NCI-H1105 treated with DMSO at 0.1 percent for 48 hours (cell line): ENCODE measurements around the gene CLMP.
"Not testable (repeated sequence)": the region's sequence is repeated elsewhere in the genome, so short reads cannot be mapped to it uniquely, and the experiment has no call there.

ENCODE experiments used
- DNase-seq: peaks from one replicate; lab custom pipeline; 2025; lab: John Stamatoyannopoulos, UW

Gene CLMP

DNA sequence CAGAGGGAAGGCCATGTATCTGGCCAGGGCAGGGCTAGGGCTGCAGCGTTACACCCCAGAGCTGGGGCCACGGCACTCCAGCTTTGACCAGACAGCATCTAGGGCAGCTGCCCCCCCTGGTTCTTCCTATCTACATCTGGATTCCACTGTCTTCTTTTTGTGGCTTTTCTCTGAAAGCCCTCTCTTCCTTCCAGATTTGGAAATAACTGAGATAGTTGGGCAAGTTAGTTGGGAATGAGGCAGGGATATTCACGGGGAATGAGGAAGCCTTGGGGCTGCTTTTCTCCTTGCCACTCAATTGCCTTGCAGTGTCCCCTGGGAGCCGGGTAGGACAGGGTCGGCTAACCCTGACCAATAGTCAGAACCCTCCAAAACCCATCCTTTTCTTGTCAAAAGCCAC is 26.8 kb downstream of the CLMP start:
- DNase-seq: no peak

DNA sequence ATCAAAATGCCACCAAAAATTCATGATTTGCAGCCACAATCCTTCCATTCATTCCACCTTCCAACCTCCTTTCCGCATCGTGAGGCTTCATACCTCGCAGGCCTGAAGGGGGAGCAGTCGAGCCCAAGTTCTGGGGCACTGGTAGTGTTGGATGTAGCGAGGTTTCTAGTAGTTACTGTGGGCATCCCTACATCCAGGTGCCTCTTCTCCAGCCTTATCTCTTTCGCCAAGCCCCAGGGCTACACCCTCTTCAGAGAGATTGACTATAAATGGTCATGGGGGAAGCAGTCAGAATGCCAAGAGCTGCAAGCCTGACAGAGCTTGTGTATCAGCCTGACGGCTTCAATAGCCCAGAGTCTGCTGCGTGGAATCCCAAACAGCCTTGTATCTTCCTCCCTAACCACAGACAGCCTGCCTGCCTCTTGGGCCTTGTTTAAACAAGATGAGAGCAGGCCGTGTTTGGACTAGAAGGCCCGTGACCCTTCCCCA is 28.9 kb downstream of the CLMP start:
- no peak for DNase-seq

DNA sequence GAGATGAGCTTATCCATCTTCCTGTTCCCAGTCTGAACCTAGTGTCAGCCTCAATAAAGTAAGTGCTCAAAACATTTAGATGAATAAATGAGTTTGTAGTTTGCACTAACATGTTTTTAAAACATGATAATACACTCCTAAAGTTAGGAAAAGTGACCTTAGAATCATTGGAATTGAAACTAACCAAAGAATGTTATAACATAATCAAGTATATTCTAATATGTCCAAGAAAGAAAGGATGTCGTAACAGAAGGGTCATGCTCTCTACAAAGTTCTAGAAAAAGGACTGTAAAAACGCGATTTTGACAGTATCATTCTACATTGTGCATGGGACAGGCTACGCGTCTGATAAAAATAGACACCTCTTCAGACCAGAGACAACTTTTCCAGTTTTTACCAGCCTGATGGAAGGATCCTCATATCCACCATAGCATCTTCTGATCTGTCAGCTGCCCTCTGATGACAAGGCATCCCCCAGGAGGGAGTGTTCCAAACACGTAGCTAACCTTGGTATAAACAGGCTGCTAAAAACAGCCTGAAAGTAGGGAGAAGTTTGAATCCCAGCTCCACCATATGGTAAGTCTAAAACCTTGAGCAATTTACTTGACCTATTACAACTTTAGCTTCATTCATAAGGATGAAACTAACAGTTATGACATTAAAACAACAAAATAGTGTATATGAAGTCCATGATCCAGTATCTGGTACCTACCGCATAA is 30.2 kb downstream of the CLMP start:
- DNase-seq: no peak

GRCh38 chr11:123163621-123164020 is 31.4 kb downstream of the CLMP start:
- DNase-seq: no peak

GRCh38 chr11:123161376-123162030 is 33.5 kb downstream of the CLMP start:
- no peak for DNase-seq

DNA sequence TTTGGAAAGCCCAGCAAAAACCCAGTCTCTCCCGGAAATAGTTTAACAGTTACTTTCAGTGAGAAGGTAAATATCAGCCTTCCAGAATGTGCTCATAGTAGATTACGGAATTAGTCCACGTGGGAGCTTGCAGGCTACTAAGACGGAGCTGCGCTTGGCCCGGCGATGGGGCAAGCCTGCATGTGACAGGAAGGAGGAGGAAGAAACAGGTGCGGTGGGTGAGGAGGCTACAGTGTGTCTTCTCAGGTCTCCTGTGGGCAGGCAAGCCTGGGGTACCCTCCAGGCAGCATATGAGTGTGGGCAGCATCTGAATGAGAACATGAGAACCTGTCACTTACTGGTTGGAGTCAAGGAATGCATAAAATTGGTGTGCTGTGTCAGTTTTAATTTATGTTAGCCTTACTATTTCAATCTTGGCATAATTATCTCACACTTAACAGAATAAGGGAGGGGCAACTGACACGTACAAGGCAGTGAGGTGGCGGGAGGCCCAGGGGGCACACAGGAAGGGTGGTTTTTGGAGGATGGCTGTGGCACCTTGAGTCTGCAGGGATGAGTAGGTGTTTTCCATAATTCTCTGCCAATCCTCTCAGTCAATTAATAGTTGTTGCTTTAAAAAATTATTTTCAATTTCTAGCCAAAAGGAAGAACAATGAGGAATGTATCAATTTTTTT is 35.7 kb downstream of the CLMP start:
- DNase-seq: no peak

DNA sequence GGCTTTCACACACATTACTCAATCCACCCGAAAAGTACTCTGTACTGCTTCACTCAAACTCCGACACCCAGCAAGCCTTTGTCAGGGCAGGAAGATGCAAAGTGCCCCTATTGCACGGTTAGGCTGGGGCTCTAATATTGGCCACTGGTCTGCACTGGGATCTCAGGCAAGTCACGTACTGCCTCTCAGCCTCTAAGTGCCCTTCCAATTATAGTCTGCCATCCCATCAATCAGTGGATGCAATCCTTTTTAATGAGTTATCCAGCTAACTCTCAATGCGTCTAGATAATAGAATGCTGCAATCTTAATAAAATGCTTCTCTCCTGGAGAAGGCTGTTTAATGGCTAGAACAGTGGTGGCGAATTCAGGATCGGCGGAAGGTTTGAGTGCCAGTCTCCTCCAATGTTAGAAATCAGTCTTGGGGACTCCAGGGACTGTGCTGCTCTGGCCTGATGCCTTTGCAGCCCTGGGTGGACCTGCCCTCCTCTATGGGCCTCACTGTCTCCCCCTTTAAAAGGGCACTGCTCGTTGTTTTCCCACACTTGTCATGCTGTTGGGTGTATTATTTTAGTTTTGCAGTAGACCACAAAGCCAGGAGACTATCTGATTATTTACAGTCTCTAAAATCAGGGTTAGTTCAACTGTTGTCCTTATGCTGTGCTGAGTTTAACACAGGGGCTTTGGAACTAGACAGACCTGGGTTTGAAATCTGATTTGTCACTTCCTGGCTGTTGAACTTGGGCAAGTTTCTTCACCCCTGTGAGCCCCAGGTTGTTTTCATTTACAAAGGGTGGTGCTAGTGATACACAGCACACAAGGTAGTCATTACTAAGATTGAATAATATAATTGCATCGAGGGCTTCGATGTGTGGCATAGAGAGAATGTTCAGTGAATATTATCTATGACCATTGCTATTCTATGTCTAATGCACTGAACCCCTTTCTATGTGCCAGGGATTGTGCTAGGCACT is 36.7 kb downstream of the CLMP start:
- no peak for DNase-seq

GRCh38 chr11:123152951-123153350 is 42.1 kb downstream of the CLMP start:
- DNase-seq: no peak

- not testable (repeated sequence) for DNase-seq
Measured at GRCh38 chr11:123152346-123152745, 42.7 kb downstream of the CLMP start.

DNA sequence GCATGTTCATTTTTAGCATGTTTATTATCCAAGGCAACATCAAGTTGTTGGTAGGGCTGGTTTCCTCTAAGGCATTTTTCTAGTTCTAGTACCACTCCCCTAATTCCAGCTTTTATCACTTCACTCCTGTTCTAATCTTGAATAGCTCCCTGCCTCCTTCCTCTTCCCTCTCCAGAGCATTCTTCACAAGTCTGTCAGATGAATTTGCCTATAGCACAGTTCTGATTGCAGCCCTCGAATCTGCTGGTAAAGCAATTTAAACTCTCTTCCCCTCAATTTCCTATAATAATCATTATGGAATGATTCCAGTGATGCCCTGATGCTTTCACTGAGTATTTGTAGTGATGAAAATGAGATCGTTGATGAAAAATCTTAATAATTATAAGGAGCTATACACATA is 43.3 kb downstream of the CLMP start:
- DNase-seq: no peak

- DNase-seq: no peak
Measured at GRCh38 chr11:123151366-123151765, 43.7 kb downstream of the CLMP start.

GRCh38 chr11:123150882-123151281 is 44.2 kb downstream of the CLMP start:
- no peak for DNase-seq

GRCh38 chr11:123148965-123149364 is 46.1 kb downstream of the CLMP start:
- DNase-seq: no peak

- DNase-seq: no peak
Measured at GRCh38 chr11:123145661-123146060, 49.4 kb downstream of the CLMP start.

DNA sequence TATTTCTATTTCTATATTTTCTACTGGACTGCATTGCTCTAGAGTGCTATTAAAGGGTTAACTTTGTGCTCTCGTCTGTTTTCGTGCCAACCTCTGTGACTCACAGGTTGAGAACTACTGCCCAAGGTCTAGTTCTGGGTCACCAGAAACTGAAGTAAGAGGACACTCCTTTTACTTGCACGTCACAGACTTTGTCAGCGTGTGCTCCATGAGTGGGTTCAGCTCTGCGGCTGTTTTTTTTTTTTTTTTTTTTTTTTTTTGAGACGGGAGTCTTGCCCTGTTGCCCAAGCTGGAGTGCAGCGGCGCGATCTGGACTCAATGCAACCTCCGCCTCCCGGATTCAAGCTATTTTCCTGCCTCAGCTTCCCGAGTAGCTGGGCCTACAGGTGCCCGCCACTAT is 49.8 kb downstream of the CLMP start:
- DNase-seq: no peak

DNA sequence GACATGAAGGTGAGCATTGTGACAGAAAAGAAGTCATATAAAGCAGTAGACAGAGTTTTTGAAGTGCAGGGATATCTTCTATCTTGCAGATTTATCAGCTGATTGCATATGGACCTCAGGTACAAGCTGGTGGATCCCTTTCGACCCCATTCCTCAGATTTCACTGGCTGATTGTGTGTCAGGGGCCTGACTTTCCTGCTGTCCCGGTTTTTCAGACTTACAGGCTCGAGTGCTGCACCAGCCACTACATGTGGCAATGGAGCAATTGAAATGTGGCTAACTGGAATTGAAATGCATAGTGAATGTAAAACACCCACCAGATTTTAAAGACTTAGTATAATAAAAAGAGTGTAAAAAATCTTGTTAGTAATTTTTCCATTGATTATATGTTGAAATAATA is 50.3 kb downstream of the CLMP start:
- no peak for DNase-seq

DNA sequence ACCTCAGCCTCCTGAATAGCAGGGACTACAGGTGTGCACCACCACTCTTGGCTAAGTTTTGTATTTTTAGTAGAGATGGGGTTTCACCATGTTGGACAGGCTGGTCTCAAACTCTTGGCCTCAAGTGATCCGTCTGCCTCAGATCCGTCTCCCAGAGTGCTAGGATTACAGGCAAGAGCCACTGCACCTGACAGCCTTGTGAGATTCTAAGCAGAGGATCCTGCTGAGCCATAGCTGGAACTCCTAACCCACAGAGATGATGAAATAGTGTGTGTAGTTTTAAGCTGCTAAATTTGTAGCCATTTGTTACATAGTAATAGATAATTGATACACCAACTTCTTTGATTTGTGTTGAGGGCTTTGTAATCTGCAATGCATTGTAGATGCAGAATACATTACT is 51.1 kb downstream of the CLMP start:
- DNase-seq: no peak

DNA sequence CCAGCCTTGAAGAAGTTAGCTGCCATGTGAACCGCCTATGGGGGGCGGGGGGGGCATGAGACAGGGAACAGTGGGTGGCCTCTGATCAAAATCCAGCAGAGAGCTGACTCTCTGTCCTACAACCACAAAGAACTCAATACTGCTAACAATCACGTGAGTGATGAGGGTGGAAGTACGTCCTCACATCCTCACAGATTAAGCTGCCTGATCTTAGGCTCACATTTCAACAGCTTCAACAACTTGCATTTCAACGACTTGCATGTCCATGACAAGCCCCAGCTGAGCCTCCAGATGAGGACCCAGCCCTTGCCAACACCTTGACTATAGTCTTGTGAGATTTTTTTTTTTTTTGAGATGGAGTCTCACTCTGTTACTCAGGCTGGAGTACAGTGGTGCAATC is 51.6 kb downstream of the CLMP start:
- no peak for DNase-seq

- no peak for DNase-seq
Measured at GRCh38 chr11:123139206-123139605, 55.8 kb downstream of the CLMP start.

- no peak for DNase-seq
Measured at GRCh38 chr11:123137431-123138224, 57.4 kb downstream of the CLMP start.

- no peak for DNase-seq
Measured at GRCh38 chr11:123135863-123136446, 59.1 kb downstream of the CLMP start.
